ENCODE measurements around the gene INPP5A. TPM values are rescaled to one million over a fixed set of nuclear protein-coding genes. Genes with fewer than 3 reads are reported as not detected.

Gene INPP5A
- total RNA-seq, 1 experiment from 2014 or later: 12.3 TPM

DNA sequence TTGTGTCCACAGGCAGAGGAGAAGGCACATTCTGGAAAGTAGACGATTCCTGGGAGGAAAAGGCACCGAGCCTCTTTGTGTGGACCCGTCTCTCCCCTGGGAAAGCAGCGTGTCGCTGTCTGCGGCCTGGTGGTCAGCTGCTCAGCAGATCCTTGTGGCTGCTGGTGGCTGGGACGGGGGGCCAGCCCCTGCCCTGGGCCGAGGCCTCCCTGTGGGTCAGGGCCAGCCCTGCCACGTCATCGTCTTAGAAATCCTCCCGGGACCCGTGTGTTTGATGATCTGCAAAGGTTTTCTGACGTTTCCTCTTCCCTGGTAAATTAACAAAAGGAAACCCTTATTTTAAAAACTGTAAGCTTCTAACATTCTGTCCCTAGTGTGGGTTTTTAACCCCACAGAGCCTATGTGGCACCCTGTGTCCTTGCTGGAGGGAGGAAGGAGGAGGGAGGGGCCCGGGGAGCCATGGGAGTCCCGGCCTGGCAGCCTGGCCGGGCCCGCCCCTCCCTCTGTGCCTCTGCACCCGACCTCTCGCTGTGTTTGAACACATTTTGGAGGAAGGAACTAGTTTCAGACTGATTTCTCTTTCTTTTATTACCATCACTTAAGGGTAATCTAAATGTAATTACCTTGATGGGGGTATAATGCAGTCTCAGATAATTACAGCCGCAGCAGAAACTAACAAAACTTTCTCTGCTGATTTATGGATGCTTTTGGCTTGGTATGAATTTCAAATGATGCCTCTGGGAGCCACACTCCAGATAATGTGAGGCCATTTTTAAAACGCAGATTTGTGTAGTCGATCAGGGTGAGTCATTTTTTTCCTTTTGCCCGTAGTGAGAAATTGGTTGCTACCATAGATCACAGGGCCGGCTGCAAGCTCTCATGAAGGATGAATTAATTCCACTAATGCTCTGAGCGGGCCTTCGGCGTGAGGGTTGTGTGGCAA lies 162.8 kb downstream of the INPP5A start (continued):
- TF ChIP-seq ZNF274 (IDR thresholded peaks at IDR 0.05; ENCODE audit: low read depth, low read length): no peak
- no peak for TF ChIP-seq POLR2A (IDR thresholded peaks at IDR 0.05; ENCODE audit: borderline replicate concordance, extremely low read depth, insufficient read depth, insufficient read length)
- no peak for TF ChIP-seq CBX3 (IDR thresholded peaks at IDR 0.05; ENCODE audit: low read depth)
- no peak for TF ChIP-seq RAD21 (IDR thresholded peaks at IDR 0.05; ENCODE audit: low read depth)
- TF ChIP-seq CEBPB (IDR thresholded peaks at IDR 0.05; ENCODE audit: low read depth): no peak
- no peak for TF ChIP-seq ZFX (IDR thresholded peaks at IDR 0.05)
- no peak for TF ChIP-seq EZH2phosphoT487 (IDR thresholded peaks at IDR 0.05; ENCODE audit: borderline replicate concordance)
- no peak for TF ChIP-seq POLR2AphosphoS5 (IDR thresholded peaks at IDR 0.05; ENCODE audit: low read depth, low read length)

DNA sequence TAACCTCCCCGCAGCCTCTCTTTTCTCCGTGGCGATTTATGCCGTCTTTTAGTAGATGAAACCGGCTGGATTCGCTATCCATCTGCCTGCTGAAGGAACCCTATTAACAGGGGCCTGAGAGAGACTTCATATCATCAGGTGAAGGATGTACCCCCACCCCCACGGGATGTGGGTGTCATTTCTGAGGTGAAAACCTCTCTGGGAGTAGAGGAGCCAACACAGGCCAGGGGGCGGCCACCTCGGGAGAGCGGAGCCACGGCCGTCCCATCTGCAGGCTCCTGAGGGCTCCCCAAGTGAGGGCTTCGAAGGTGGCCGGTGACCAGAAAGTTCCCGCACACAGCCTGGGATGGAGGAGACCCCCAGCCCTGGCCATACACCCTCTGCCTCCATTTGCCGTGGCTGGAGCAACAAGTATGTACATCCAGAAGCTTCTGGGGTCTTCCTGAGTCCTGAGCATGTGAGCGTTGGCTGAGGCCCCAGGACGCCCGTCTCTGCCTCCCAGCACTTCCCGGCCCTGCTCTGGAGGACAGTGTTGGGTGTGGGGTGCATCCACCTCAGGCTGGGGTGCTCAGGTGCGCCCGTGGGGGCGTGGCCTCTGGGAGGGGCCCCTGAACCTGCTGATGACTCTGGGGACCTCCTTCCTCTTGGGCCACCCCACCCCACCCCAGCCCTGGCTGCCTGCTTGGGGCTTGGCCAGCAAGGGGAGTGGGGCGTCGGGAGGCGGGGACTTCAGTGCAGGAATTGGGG lies 163.7 kb downstream of the INPP5A start:
- ChIA-PET POLR2A (no interaction called here), RAD21 (ENCODE audit: low non-redundant PET in 1 of 2, low total read pairs in 2 of 2, uncharacterized antibody in 2 of 2, unreplicated experiment in 2 of 2) (no interaction called here), CTCF (no interaction called here)
- Histone ChIP-seq H3K4me2 (ENCODE audit: low read length) (no peak overlapping the region), H3K9me2 (ENCODE audit: insufficient read depth) (no peaks in the 10 kb centered on the region), H3K4me1 (ENCODE audit: control insufficient read depth in 1 of 2, insufficient read depth in 2 of 2, low read length in 2 of 2) (no peaks in the 10 kb centered on the region), H4K20me1 (ENCODE audit: insufficient read depth) (no peaks in the 10 kb centered on the region), H3K9me3 (ENCODE audit: control insufficient read depth in 1 of 2, insufficient read depth in 1 of 2, low read depth in 1 of 2, low read length in 2 of 2) (no peaks in the 10 kb centered on the region), H3K27ac (ENCODE audit: low read depth, low read length) (no peak overlapping the region), H3K9ac (ENCODE audit: low read length) (no peak overlapping the region), H2AFZ (ENCODE audit: low read depth, low read length, poor library complexity, severe bottlenecking) (no peak overlapping the region), H3K36me3 (ENCODE audit: control insufficient read depth in 1 of 2, insufficient read depth in 2 of 2, low read length in 2 of 2) (no peaks in the 10 kb centered on the region), H3K79me2 (ENCODE audit: insufficient read depth, low read length) (no peaks in the 10 kb centered on the region), H3K27me3 (ENCODE audit: insufficient read depth, low read length) (no peaks in the 10 kb centered on the region), H3K4me3 (replicated peaks in 1 of 2; ENCODE audit: low read depth in 1 of 2, low read length in 2 of 2) (no peak overlapping the region)
- ATAC-seq (no peak), DNase-seq (ENCODE audit: low read depth, low spot score) (no peak)
- TF ChIP-seq ZFX (IDR thresholded peaks at IDR 0.05) (no peak), YY1 (IDR thresholded peaks at IDR 0.05; ENCODE audit: extremely low read depth, insufficient replicate concordance, low read depth, low read length) (no peak), EZH2phosphoT487 (IDR thresholded peaks at IDR 0.05; ENCODE audit: borderline replicate concordance) (no peak), CEBPB (IDR thresholded peaks at IDR 0.05; ENCODE audit: low read depth) (no peak), SRF (IDR thresholded peaks at IDR 0.05; ENCODE audit: low read depth) (no peak), JUND (IDR thresholded peaks at IDR 0.05) (no peak), POLR2A (IDR thresholded peaks at IDR 0.05; ENCODE audit: borderline replicate concordance, extremely low read depth, insufficient read depth, insufficient read length) (no peak), EZH2 (IDR thresholded peaks at IDR 0.05) (no peak), SIN3A (IDR thresholded peaks at IDR 0.05; ENCODE audit: low read depth) (no peak), FOSL1 (IDR thresholded peaks at IDR 0.05; ENCODE audit: low read depth) (no peak), CBX3 (IDR thresholded peaks at IDR 0.05; ENCODE audit: low read depth) (no peak)
- TF ChIP-seq, protein P1, sequence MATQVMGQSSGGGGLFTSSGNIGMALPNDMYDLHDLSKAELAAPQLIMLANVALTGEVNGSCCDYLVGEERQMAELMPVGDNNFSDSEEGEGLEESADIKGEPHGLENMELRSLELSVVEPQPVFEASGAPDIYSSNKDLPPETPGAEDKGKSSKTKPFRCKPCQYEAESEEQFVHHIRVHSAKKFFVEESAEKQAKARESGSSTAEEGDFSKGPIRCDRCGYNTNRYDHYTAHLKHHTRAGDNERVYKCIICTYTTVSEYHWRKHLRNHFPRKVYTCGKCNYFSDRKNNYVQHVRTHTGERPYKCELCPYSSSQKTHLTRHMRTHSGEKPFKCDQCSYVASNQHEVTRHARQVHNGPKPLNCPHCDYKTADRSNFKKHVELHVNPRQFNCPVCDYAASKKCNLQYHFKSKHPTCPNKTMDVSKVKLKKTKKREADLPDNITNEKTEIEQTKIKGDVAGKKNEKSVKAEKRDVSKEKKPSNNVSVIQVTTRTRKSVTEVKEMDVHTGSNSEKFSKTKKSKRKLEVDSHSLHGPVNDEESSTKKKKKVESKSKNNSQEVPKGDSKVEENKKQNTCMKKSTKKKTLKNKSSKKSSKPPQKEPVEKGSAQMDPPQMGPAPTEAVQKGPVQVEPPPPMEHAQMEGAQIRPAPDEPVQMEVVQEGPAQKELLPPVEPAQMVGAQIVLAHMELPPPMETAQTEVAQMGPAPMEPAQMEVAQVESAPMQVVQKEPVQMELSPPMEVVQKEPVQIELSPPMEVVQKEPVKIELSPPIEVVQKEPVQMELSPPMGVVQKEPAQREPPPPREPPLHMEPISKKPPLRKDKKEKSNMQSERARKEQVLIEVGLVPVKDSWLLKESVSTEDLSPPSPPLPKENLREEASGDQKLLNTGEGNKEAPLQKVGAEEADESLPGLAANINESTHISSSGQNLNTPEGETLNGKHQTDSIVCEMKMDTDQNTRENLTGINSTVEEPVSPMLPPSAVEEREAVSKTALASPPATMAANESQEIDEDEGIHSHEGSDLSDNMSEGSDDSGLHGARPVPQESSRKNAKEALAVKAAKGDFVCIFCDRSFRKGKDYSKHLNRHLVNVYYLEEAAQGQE (IDR thresholded peaks at IDR 0.05; ENCODE audit: low read depth): no peak
- TF ChIP-seq, protein P2, sequence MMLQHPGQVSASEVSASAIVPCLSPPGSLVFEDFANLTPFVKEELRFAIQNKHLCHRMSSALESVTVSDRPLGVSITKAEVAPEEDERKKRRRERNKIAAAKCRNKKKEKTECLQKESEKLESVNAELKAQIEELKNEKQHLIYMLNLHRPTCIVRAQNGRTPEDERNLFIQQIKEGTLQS (IDR thresholded peaks at IDR 0.05): no peak
- TF ChIP-seq, protein P3, sequence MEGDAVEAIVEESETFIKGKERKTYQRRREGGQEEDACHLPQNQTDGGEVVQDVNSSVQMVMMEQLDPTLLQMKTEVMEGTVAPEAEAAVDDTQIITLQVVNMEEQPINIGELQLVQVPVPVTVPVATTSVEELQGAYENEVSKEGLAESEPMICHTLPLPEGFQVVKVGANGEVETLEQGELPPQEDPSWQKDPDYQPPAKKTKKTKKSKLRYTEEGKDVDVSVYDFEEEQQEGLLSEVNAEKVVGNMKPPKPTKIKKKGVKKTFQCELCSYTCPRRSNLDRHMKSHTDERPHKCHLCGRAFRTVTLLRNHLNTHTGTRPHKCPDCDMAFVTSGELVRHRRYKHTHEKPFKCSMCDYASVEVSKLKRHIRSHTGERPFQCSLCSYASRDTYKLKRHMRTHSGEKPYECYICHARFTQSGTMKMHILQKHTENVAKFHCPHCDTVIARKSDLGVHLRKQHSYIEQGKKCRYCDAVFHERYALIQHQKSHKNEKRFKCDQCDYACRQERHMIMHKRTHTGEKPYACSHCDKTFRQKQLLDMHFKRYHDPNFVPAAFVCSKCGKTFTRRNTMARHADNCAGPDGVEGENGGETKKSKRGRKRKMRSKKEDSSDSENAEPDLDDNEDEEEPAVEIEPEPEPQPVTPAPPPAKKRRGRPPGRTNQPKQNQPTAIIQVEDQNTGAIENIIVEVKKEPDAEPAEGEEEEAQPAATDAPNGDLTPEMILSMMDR (IDR thresholded peaks at IDR 0.05 in 2 of 3, conservative IDR thresholded peaks at IDR 0.05 in 1 of 3; ENCODE audit: borderline replicate concordance in 1 of 3, insufficient read depth in 1 of 3, low read depth in 2 of 3, low read length in 2 of 3): no peak
- TF ChIP-seq, protein P4, sequence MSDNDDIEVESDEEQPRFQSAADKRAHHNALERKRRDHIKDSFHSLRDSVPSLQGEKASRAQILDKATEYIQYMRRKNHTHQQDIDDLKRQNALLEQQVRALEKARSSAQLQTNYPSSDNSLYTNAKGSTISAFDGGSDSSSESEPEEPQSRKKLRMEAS (IDR thresholded peaks at IDR 0.05): no peak
- intact Hi-C loops (cut with micrococcal nuclease): no loop called here
- BruUV-seq (replicated peaks): no TSS peak
